ENCODE measurements around the gene ST8SIA4.

DNA sequence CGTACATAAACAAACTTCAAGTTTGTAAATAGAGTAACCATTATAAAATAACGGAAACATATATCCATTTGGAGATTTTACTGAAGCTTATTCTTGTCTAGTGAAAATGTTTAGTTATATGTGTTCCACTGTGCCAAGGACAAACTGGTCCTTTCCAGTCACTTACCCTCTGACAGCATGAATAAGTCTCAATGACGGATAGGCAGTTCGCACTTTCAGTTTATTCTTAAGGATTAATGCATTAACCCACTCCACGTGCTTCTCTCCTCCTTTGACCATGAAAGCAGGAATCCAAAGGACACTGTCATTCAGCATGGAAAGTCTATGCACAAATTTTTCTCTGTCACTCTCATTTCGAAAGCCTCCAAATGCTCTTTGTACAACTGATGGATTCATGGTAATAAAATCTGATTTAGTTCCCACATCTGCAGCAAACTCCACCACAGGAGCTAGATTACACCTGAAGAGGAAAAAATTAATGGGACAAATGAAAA lies 47.1 kb downstream of the ST8SIA4 start:
- TF ChIP-seq, protein P1, sequence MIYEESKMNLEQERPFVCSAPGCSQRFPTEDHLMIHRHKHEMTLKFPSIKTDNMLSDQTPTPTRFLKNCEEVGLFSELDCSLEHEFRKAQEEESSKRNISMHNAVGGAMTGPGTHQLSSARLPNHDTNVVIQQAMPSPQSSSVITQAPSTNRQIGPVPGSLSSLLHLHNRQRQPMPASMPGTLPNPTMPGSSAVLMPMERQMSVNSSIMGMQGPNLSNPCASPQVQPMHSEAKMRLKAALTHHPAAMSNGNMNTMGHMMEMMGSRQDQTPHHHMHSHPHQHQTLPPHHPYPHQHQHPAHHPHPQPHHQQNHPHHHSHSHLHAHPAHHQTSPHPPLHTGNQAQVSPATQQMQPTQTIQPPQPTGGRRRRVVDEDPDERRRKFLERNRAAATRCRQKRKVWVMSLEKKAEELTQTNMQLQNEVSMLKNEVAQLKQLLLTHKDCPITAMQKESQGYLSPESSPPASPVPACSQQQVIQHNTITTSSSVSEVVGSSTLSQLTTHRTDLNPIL (CRISPR knock-in tag; IDR thresholded peaks at IDR 0.05; ENCODE audit: low read depth) = no peak
- TF ChIP-seq ESRRG (CRISPR knock-in tag; IDR thresholded peaks at IDR 0.05) = no peak
- no peak for TF ChIP-seq ZC3H10 (CRISPR knock-in tag; IDR thresholded peaks at IDR 0.05)
- TF ChIP-seq PPARA (CRISPR knock-in tag; IDR thresholded peaks at IDR 0.05; ENCODE audit: borderline replicate concordance) = no peak
- no peak for TF ChIP-seq BACH2 (CRISPR knock-in tag; IDR thresholded peaks at IDR 0.05; ENCODE audit: borderline replicate concordance)
- TF ChIP-seq, protein P2, sequence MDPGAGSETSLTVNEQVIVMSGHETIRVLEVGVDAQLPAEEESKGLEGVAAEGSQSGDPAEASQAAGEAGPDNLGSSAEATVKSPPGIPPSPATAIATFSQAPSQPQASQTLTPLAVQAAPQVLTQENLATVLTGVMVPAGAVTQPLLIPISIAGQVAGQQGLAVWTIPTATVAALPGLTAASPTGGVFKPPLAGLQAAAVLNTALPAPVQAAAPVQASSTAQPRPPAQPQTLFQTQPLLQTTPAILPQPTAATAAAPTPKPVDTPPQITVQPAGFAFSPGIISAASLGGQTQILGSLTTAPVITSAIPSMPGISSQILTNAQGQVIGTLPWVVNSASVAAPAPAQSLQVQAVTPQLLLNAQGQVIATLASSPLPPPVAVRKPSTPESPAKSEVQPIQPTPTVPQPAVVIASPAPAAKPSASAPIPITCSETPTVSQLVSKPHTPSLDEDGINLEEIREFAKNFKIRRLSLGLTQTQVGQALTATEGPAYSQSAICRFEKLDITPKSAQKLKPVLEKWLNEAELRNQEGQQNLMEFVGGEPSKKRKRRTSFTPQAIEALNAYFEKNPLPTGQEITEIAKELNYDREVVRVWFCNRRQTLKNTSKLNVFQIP (CRISPR knock-in tag; IDR thresholded peaks at IDR 0.05; ENCODE audit: borderline replicate concordance, low read depth) = no peak

Measured in SK-N-SH treated with all-trans-retinoic acid at 6 μM for 48 hours (cell line).